ENCODE measurements around the gene RPUSD1.

DNA sequence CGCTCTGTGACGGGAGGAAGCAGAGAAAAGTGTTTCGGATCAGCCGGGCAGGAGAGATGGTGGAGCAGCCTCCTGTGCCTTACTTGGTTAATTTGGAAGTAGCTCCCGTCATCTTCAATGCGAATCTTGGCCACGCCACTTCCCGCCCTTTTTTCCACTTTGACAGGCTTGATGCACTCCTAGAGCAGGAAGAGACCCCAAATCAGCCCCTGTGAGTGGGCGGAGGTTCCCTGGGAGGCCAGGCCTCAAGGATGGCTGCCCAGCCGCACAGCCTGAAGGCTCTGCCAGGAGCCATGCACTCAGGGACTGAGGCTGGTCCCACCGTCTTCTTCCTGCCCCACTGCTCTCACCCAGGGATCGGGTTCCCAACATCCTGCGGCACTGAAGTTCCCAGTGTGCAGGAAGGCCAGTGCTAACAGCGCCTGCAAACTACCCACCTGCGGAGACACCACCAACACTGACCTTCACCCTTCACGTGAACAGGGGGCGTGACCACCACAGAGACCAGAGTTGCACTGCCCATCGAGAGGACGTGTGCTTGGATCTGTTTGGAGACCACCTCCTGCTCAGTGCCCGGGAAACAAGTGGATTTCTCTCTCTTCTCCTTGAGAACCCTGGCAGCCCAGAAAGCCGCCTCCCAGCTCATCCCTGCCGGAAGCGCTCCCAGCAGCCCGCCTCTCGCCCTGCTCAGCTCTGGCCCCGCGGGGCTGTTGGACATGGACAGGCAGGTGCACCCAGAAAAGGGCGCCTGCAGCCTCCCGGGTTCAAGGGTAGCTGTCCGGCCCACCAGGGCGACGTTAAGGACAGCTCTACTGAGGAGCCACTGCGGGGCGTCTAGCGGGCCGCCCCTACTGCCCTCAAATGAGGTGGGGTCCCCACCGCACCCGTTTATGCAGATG is 48.4 kb downstream of the RPUSD1 start:
- TF ChIP-seq, protein P1, sequence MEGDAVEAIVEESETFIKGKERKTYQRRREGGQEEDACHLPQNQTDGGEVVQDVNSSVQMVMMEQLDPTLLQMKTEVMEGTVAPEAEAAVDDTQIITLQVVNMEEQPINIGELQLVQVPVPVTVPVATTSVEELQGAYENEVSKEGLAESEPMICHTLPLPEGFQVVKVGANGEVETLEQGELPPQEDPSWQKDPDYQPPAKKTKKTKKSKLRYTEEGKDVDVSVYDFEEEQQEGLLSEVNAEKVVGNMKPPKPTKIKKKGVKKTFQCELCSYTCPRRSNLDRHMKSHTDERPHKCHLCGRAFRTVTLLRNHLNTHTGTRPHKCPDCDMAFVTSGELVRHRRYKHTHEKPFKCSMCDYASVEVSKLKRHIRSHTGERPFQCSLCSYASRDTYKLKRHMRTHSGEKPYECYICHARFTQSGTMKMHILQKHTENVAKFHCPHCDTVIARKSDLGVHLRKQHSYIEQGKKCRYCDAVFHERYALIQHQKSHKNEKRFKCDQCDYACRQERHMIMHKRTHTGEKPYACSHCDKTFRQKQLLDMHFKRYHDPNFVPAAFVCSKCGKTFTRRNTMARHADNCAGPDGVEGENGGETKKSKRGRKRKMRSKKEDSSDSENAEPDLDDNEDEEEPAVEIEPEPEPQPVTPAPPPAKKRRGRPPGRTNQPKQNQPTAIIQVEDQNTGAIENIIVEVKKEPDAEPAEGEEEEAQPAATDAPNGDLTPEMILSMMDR (IDR thresholded peaks at IDR 0.05): no peak
- TF ChIP-seq POLR2AphosphoS5 (IDR thresholded peaks at IDR 0.05) (no peak), POLR2A (IDR thresholded peaks at IDR 0.05) (no peak), EP300 (IDR thresholded peaks at IDR 0.05) (no peak)

Data from sigmoid colon (tissue), 4 donors.